Measurements from ENCODE around the gene VIL1. TPM values are rescaled to one million over a fixed set of nuclear protein-coding genes. Genes with fewer than 3 reads are reported as not detected.

The VIL1 gene
- total RNA-seq, 1 experiment from 2014 or later, result 401 TPM

DNA sequence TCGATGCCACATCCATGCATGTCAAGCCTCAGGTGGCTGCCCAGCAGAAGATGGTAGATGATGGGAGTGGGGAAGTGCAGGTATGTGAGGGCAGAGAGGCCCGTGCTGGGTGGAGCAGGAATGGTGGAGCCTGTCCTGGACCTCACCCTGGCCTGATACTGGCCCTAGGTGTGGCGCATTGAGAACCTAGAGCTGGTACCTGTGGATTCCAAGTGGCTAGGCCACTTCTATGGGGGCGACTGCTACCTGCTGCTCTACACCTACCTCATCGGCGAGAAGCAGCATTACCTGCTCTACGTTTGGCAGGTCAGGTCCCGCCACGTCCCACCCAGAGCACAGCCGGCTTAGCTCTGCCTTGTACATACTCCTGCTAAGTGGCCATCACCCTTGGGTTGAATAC lies 13.0 kb downstream of the VIL1 start:
- Mint-ChIP-seq H3K4me1 (ENCODE audit: low read depth, unreplicated experiment) (peaks cover 6% of the 10 kb centered on the region), H3K27ac (ENCODE audit: unreplicated experiment) (no peak overlapping the region), H3K9me3 (ENCODE audit: unreplicated experiment) (no peaks in the 10 kb centered on the region), H3K36me3 (ENCODE audit: insufficient read depth, unreplicated experiment) (peaks cover 97% of the 10 kb centered on the region), H3K27me3 (ENCODE audit: insufficient read depth, unreplicated experiment) (no peaks in the 10 kb centered on the region), H3K4me3 (ENCODE audit: unreplicated experiment) (no peak overlapping the region)
- intact Hi-C loops (cut with micrococcal nuclease; ENCODE audit: unreplicated experiment), result no loop called here
- POLR2A ChIA-PET, result interaction anchor here (0.7 to 1.4 kb wide), 2 partner anchors 13 to 136 kb away, joined by 5 to 14 read pairs; partner anchors contain the start of gene VIL1
- peaks cover 22% of the 10 kb centered on the region for H3K36me3 ChIP-seq (ENCODE audit: control insufficient read depth, insufficient read depth, low read length)
- BruUV-seq (replicated peaks), result no TSS peak
- H3K9me3 ChIP-seq, result no peaks in the 10 kb centered on the region
- no peak for TF ChIP-seq CTCF (IDR thresholded peaks at IDR 0.05; ENCODE audit: insufficient read depth in 1 of 2, low read depth in 1 of 2, low read length in 1 of 2, severe bottlenecking in 1 of 2, unreplicated experiment in 1 of 2)
- CTCF ChIA-PET, result interaction anchor here (1.4 kb wide), 1 partner anchor 13 kb away, joined by 11 read pairs; the partner anchor contains the start of gene VIL1
- H3K27me3 ChIP-seq (replicated peaks; ENCODE audit: control insufficient read depth, insufficient read depth, low read length), result no peaks in the 10 kb centered on the region
- no peaks in the 10 kb centered on the region for H3K4me1 ChIP-seq
- H3K4me3 ChIP-seq (ENCODE audit: low read depth, low read length), result no peak overlapping the region
- DNase-seq, result peak in 1 of 2 experiments; percentile 22

DNA sequence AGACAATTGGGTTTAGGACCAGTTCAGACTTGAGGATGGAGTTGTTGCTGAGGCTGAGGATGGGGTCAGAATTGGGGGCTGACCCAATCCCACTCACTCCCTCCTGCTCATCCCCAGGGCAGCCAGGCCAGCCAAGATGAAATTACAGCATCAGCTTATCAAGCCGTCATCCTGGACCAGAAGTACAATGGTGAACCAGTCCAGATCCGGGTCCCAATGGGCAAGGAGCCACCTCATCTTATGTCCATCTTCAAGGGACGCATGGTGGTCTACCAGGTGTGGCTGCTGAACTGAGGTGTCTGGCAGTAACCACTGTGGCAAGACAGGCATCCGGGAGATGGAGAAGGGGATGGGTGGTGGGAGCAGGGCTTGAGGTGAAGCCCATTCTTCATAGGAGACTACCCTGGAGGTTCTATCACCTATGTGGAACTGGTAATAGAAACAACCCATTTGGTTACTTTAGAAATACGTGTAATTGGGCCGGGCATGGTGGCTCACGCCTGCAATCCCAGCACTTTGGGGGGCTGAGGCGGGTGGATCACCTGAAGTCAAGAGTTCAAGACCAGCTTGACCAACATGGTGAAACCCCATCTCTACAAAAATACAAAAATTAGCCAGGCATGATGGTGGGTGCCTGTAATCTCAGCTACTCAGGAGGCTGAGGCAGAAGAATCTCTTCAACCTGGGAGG lies 13.9 kb downstream of the VIL1 start:
- Mint-ChIP-seq H3K27ac (ENCODE audit: unreplicated experiment) (no peak overlapping the region), H3K27me3 (ENCODE audit: insufficient read depth, unreplicated experiment) (no peaks in the 10 kb centered on the region), H3K4me1 (ENCODE audit: low read depth, unreplicated experiment) (peaks cover 6% of the 10 kb centered on the region), H3K9me3 (ENCODE audit: unreplicated experiment) (no peaks in the 10 kb centered on the region), H3K4me3 (ENCODE audit: unreplicated experiment) (no peak overlapping the region), H3K36me3 (ENCODE audit: insufficient read depth, unreplicated experiment) (peaks cover 96% of the 10 kb centered on the region)
- intact Hi-C loops (cut with micrococcal nuclease; ENCODE audit: unreplicated experiment), result no loop called here
- DNase-seq, result peak in 1 of 2 experiments; percentile 24
- Histone ChIP-seq H3K4me3 (ENCODE audit: low read depth, low read length) (no peak overlapping the region), H3K27me3 (replicated peaks; ENCODE audit: control insufficient read depth, insufficient read depth, low read length) (no peaks in the 10 kb centered on the region), H3K4me1 (no peaks in the 10 kb centered on the region), H3K9me3 (no peaks in the 10 kb centered on the region), H3K36me3 (ENCODE audit: control insufficient read depth, insufficient read depth, low read length) (peaks cover 25% of the 10 kb centered on the region)
- ChIA-PET POLR2A (no interaction called here), CTCF (no interaction called here)
- no TSS peak for BruUV-seq (replicated peaks)
- TF ChIP-seq CTCF (IDR thresholded peaks at IDR 0.05; ENCODE audit: insufficient read depth in 1 of 2, low read depth in 1 of 2, low read length in 1 of 2, severe bottlenecking in 1 of 2, unreplicated experiment in 1 of 2), result no peak

DNA sequence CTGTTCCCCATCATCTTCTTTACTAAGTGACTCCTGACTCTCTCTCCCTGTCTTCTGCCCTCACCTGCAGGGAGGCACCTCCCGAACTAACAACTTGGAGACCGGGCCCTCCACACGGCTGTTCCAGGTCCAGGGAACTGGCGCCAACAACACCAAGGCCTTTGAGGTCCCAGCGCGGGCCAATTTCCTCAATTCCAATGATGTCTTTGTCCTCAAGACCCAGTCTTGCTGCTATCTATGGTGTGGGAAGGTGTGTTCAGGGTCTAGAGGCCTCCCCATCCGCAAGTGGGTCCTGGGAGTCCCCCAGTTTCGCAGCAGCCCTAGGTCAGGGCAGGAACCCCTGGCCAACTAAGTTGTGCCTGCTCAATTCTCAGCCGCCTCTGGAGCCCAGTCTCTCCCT lies 15.5 kb downstream of the VIL1 start:
- POLR2A ChIA-PET, result no interaction called here

More for the DNA sequence above, 15.5 kb downstream of the VIL1 start:
- Mint-ChIP-seq H3K9me3 (ENCODE audit: unreplicated experiment) (no peaks in the 10 kb centered on the region), H3K4me3 (ENCODE audit: unreplicated experiment) (no peak overlapping the region), H3K4me1 (ENCODE audit: low read depth, unreplicated experiment) (peaks cover 14% of the 10 kb centered on the region), H3K27me3 (ENCODE audit: insufficient read depth, unreplicated experiment) (no peaks in the 10 kb centered on the region), H3K36me3 (ENCODE audit: insufficient read depth, unreplicated experiment) (peaks cover 96% of the 10 kb centered on the region), H3K27ac (ENCODE audit: unreplicated experiment) (peak overlapping the region; percentile 17)
- H3K4me1 ChIP-seq, result no peaks in the 10 kb centered on the region
- CTCF ChIA-PET, result no interaction called here
- intact Hi-C loops (cut with micrococcal nuclease; ENCODE audit: unreplicated experiment), result no loop called here
- TF ChIP-seq CTCF (IDR thresholded peaks at IDR 0.05; ENCODE audit: insufficient read depth in 1 of 2, low read depth in 1 of 2, low read length in 1 of 2, severe bottlenecking in 1 of 2, unreplicated experiment in 1 of 2), result no peak
- H3K9me3 ChIP-seq, result no peaks in the 10 kb centered on the region
- peaks cover 19% of the 10 kb centered on the region for H3K36me3 ChIP-seq (ENCODE audit: control insufficient read depth, insufficient read depth, low read length)
- no peaks in the 10 kb centered on the region for H3K27me3 ChIP-seq (replicated peaks; ENCODE audit: control insufficient read depth, insufficient read depth, low read length)
- H3K4me3 ChIP-seq (ENCODE audit: low read depth, low read length), result no peak overlapping the region
- BruUV-seq (replicated peaks), result no TSS peak
- no peak for DNase-seq

Measured in Caco-2 (cell line).